Medulla oblongata (tissue), 1 donor: ENCODE data around the gene MRM3.
"Not testable (repeated sequence)": the region's sequence is repeated elsewhere in the genome, so short reads cannot be mapped to it uniquely, and the experiment has no call there.

Experiments used
- DNase-seq: peaks from one replicate; pipeline ENCODE4 v3.0.0-alpha.2; 2015; ENCODE audit errors: extremely low spot score

MRM3 gene

GRCh38 chr17:824378-824777 lies 42.2 kb downstream of the MRM3 start:
- DNase-seq, result no peak

GRCh38 chr17:825216-825615 lies 43.1 kb downstream of the MRM3 start:
- no peak for DNase-seq

GRCh38 chr17:826778-827177 lies 44.6 kb downstream of the MRM3 start:
- DNase-seq, result no peak

GRCh38 chr17:828761-829160 lies 46.6 kb downstream of the MRM3 start:
- DNase-seq, result no peak

GRCh38 chr17:829614-830013 lies 47.5 kb downstream of the MRM3 start:
- not testable (repeated sequence) for DNase-seq

- no peak for DNase-seq
Observed at GRCh38 chr17:830381-830780, 48.2 kb downstream of the MRM3 start.

- DNase-seq, result no peak
Observed at GRCh38 chr17:830950-831349, 48.8 kb downstream of the MRM3 start.

GRCh38 chr17:834136-834535 lies 52.0 kb downstream of the MRM3 start:
- no peak for DNase-seq

GRCh38 chr17:835263-835662 lies 53.1 kb downstream of the MRM3 start:
- no peak for DNase-seq

GRCh38 chr17:835721-836120 lies 53.6 kb downstream of the MRM3 start:
- not testable (repeated sequence) for DNase-seq

- no peak for DNase-seq
Observed at GRCh38 chr17:836151-836550, 54.0 kb downstream of the MRM3 start.

- no peak for DNase-seq
Observed at GRCh38 chr17:838486-838885, 56.3 kb downstream of the MRM3 start.

- no peak for DNase-seq
Observed at GRCh38 chr17:841313-841712, 59.2 kb downstream of the MRM3 start.
